GM12891 (cell line): ENCODE data around the gene CEP57L1.
"Not testable (repeated sequence)": the region's sequence is repeated elsewhere in the genome, so short reads cannot be mapped to it uniquely, and the experiment has no call there.

ENCODE experiments used
- POLR2AphosphoS5 ChIP-seq: IDR thresholded peaks from 2 replicates; pipeline ENCODE4 v1.6.1; 2011; ENCODE audit warnings: low read depth, low read length, control low read depth
- TAF1 ChIP-seq: IDR thresholded peaks from 2 replicates; pipeline ENCODE4 v1.6.1; 2011; ENCODE audit warnings: low read depth, low read length, control low read depth

DNA sequence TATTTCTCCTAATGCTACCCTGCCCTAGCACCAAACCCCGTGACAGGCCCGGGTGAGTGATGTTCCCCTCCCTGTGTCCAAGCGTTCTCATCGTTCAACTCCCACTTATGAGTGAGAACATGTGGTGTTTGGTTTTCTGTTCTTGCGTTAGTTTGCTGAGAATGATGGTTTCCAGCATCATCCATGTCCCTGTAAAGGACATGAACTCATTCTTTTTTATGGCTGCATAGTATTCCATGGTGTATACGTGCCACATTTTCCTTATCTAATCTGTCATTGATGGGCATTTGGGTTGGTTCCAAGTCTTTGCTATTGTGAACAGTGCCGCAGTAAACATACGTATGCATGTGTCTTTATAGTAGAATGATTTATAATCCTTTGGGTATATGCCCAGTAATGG lies 14.4 kb downstream of the CEP57L1 start:
- not testable (repeated sequence) for TF ChIP-seq TAF1, POLR2AphosphoS5
